Thyroid gland (tissue), 4 donors: Measurements from ENCODE around the gene NTNG1.

Experiments
- POLR2A ChIP-seq, 2 donors: fragments of 450-650 bp; IDR thresholded peaks; one replicate each; pipeline ENCODE4 v1.6.1; 2017; ENCODE audit warnings: antibody characterized with exemption in 2 of 2, mild to moderate bottlenecking in 2 of 2, moderate library complexity in 1 of 2
- TF ChIP-seq, protein P1 (sequence below), 6 experiments: fragments of 200-600 bp in 3 of 6; fragments of 450-650 bp in 3 of 6; sonication (generic) in 3 of 6; IDR thresholded peaks; one replicate each; pipeline ENCODE4 v1.5.1; 2016 to 2019; ENCODE audit warnings: antibody characterized with exemption in 6 of 6, mild to moderate bottlenecking in 2 of 6, inconsistent platforms in 1 of 6, moderate library complexity in 1 of 6

GRCh38 chr1:107200631-107201030 is 59.8 kb downstream of the NTNG1 start:
- TF ChIP-seq, protein P1, sequence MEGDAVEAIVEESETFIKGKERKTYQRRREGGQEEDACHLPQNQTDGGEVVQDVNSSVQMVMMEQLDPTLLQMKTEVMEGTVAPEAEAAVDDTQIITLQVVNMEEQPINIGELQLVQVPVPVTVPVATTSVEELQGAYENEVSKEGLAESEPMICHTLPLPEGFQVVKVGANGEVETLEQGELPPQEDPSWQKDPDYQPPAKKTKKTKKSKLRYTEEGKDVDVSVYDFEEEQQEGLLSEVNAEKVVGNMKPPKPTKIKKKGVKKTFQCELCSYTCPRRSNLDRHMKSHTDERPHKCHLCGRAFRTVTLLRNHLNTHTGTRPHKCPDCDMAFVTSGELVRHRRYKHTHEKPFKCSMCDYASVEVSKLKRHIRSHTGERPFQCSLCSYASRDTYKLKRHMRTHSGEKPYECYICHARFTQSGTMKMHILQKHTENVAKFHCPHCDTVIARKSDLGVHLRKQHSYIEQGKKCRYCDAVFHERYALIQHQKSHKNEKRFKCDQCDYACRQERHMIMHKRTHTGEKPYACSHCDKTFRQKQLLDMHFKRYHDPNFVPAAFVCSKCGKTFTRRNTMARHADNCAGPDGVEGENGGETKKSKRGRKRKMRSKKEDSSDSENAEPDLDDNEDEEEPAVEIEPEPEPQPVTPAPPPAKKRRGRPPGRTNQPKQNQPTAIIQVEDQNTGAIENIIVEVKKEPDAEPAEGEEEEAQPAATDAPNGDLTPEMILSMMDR (IDR thresholded peaks at IDR 0.05) = no peak
- TF ChIP-seq POLR2A (IDR thresholded peaks at IDR 0.05) = no peak
